ENCODE data around the gene DNAJC30. TPM values are rescaled to one million over a fixed set of nuclear protein-coding genes. Genes with fewer than 3 reads are reported as not detected.
A peak's percentile ranks its signal among the peaks of the same experiment; 100 is the strongest.

Gene DNAJC30
- 1 to 10 TPM; 4.5 to 7.5 (median 5.5) TPM for total RNA-seq

DNA sequence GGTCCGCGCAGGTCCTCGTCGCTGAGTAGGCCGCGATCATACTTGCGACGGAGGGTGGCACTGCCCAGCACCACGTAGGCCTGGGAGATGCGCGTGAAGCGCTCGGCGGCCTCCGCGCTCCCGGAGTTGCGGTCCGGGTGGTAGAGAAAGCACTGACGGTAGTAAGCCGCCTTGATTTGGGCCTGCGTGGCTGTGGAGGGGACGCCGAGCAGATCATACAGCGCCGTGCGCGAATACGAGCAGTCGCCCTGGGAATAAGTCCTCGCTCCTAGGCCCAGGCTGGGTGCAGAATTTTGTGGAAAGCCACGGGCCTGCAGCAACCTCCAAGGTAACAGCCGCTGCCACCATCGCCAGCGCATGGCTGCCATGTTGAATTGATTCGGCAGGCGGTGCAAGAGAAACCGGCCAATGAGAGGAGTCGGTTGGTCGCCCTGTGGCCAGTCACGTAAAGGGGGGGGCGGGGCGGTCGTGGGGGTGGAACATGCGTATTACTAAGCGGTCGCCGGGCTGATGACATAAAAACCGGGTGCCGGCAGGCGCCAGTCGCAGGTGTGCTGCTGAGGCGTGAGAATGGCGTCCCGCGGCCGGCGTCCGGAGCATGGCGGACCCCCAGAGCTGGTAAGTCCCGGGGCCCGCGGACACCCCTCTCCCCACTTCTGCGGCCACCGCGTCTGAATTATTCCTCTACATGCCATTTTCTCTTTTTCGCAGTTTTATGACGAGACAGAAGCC, at the start of gene DNAJC30, which contains the start of gene BUD23:
TSS of gene DNAJC30 (minus strand) at position 398 of the 732 bp plus-strand sequence. CDS start at position 368, 30 bp downstream.
TSS of gene BUD23 (plus strand) at position 542 of the 732 bp plus-strand sequence. CDS start at position 571, 29 bp downstream.
- Histone ChIP-seq H3K36me3 (peaks cover 19 to 37% (median 24%) of the 10 kb centered on the region in 4 donors), H3K27ac (replicated peaks in 1 of 4) (peak within 1 kb of the TSS; percentile 79 to 87 (median 85)), H3K4me3 (peak within 1 kb of the TSS; percentile 71 to 97 (median 80)), H3K9me3 (no peaks in the 10 kb centered on the region), H3K27me3 (no peaks in the 10 kb centered on the region), H3K4me1 (peaks cover 31 to 61% (median 50%) of the 10 kb centered on the region in 4 donors)
- peak; percentile 100 for DNase-seq (ENCODE audit: extremely low spot score)
- under 1% methylated on average over 24 of the region's 68 CpGs for WGBS
- intact Hi-C loops (cut with DNase I), result loop anchor here (5.0 kb wide), 1 partner anchor 34 kb away; the partner anchor contains the start of gene STX1A
- TF ChIP-seq POLR2A (IDR thresholded peaks at IDR 0.05; ENCODE audit: low read depth) (peak; percentile 18), POLR2AphosphoS5 (IDR thresholded peaks at IDR 0.05) (peak; percentile 77 to 89), EP300 (IDR thresholded peaks at IDR 0.05) (no peak)
- TF ChIP-seq, protein P1, sequence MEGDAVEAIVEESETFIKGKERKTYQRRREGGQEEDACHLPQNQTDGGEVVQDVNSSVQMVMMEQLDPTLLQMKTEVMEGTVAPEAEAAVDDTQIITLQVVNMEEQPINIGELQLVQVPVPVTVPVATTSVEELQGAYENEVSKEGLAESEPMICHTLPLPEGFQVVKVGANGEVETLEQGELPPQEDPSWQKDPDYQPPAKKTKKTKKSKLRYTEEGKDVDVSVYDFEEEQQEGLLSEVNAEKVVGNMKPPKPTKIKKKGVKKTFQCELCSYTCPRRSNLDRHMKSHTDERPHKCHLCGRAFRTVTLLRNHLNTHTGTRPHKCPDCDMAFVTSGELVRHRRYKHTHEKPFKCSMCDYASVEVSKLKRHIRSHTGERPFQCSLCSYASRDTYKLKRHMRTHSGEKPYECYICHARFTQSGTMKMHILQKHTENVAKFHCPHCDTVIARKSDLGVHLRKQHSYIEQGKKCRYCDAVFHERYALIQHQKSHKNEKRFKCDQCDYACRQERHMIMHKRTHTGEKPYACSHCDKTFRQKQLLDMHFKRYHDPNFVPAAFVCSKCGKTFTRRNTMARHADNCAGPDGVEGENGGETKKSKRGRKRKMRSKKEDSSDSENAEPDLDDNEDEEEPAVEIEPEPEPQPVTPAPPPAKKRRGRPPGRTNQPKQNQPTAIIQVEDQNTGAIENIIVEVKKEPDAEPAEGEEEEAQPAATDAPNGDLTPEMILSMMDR (IDR thresholded peaks at IDR 0.05), result no peak

GRCh38 chr7:73732397-73732796, 49.1 kb upstream of the DNAJC30 start:
- peaks cover 0 to 8% (median 0%) of the 10 kb centered on the region in 4 donors for H3K27me3 ChIP-seq
- peaks cover 0 to 22% (median 20%) of the 10 kb centered on the region in 4 donors for H3K36me3 ChIP-seq
- no peak for TF ChIP-seq POLR2A (IDR thresholded peaks at IDR 0.05; ENCODE audit: low read depth)
- TF ChIP-seq EP300 (IDR thresholded peaks at IDR 0.05), result no peak
- TF ChIP-seq POLR2AphosphoS5 (IDR thresholded peaks at IDR 0.05), result no peak
- TF ChIP-seq, protein P1 (IDR thresholded peaks at IDR 0.05), result no peak
- H3K9me3 ChIP-seq, result no peaks in the 10 kb centered on the region
- 92% methylated on average over 2 of the region's 2 CpGs for WGBS
- peaks cover 2 to 15% (median 9%) of the 10 kb centered on the region in 4 donors for H3K4me1 ChIP-seq
- H3K27ac ChIP-seq (replicated peaks in 1 of 4), result no peak overlapping the region
- H3K4me3 ChIP-seq, result no peak overlapping the region
- DNase-seq (ENCODE audit: extremely low spot score), result no peak
- intact Hi-C loops (cut with DNase I), result no loop called here

GRCh38 chr7:73730485-73730884, 47.2 kb upstream of the DNAJC30 start:
- H3K27me3 ChIP-seq, result peaks cover 0 to 18% (median 0%) of the 10 kb centered on the region in 4 donors
- intact Hi-C loops (cut with DNase I), result no loop called here
- peaks cover 0 to 3% (median 2%) of the 10 kb centered on the region in 4 donors for H3K36me3 ChIP-seq
- H3K9me3 ChIP-seq, result no peaks in the 10 kb centered on the region
- DNase-seq (ENCODE audit: extremely low spot score), result no peak
- H3K4me1 ChIP-seq, result peaks cover 0 to 8% (median 6%) of the 10 kb centered on the region in 4 donors
- 55% methylated on average over 3 of the region's 3 CpGs for WGBS
- H3K27ac ChIP-seq (replicated peaks in 1 of 4), result no peak overlapping the region
- TF ChIP-seq, protein P1 (IDR thresholded peaks at IDR 0.05), result no peak
- TF ChIP-seq POLR2AphosphoS5 (IDR thresholded peaks at IDR 0.05), result no peak
- TF ChIP-seq POLR2A (IDR thresholded peaks at IDR 0.05; ENCODE audit: low read depth), result no peak
- TF ChIP-seq EP300 (IDR thresholded peaks at IDR 0.05), result no peak
- H3K4me3 ChIP-seq, result no peak overlapping the region

DNA sequence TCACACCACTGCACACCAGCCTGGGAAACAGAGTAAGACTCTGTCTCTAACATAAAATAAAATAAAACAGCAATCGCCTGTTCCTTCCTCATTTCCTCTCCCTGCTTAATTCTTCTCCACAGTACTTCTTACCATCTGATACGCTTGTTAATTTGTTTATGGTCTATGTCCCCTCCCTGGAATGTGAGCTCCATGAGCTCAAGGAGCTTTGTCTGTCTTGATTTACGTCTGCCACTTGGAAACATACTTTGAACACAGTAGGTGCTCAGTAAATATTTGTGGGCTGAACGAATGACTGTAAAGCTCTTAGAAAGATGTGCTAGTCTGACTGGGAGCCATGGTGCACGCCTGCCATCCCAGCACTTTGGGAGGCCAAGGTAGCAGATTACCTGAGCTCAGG, 45.3 kb upstream of the DNAJC30 start:
- TF ChIP-seq POLR2AphosphoS5 (IDR thresholded peaks at IDR 0.05), result no peak
- TF ChIP-seq EP300 (IDR thresholded peaks at IDR 0.05), result no peak
- no peak for TF ChIP-seq POLR2A (IDR thresholded peaks at IDR 0.05; ENCODE audit: low read depth)
- TF ChIP-seq, protein P1 (IDR thresholded peaks at IDR 0.05), result no peak
- intact Hi-C loops (cut with DNase I), result loop anchor here (10.0 kb wide), 1 partner anchor 64 kb away; the partner anchor contains the start of gene VPS37D
- no peaks in the 10 kb centered on the region for H3K4me1 ChIP-seq
- no peak overlapping the region for H3K27ac ChIP-seq (replicated peaks in 1 of 4)
- H3K4me3 ChIP-seq, result no peak overlapping the region
- 54% methylated on average over 5 of the region's 5 CpGs for WGBS
- no peaks in the 10 kb centered on the region for H3K36me3 ChIP-seq
- H3K27me3 ChIP-seq, result peaks cover 0 to 18% (median 0%) of the 10 kb centered on the region in 4 donors
- no peak for DNase-seq (ENCODE audit: extremely low spot score)
- no peaks in the 10 kb centered on the region for H3K9me3 ChIP-seq

Data from esophagus muscularis mucosa (tissue), 4 donors.